Smooth muscle cell (in vitro differentiated cells): ENCODE measurements around the gene TRPM8. TPM values are rescaled to one million over a fixed set of nuclear protein-coding genes. Genes with fewer than 3 reads are reported as not detected.

Source experiments
- DNase-seq: peaks from one replicate; lab custom pipeline; 2025; ENCODE audit not compliant: unreplicated experiment; lab: John Stamatoyannopoulos, UW
- H2AFZ ChIP-seq: fragments of 200-600 bp; sonication (generic); 2 replicates; pipeline ENCODE4 v1.6.0; 2016; ENCODE audit warnings: antibody characterized with exemption, low read depth, mild to moderate bottlenecking
- H3F3A ChIP-seq: fragments of 200-600 bp; sonication (generic); 2 replicates; pipeline ENCODE4 v1.6.0; 2017; ENCODE audit warnings: antibody characterized with exemption, low read depth
- H3K27ac ChIP-seq: fragments of 200-600 bp; sonication (generic); 2 replicates; pipeline ENCODE4 v1.5.1; 2016; ENCODE audit warnings: low read depth, mild to moderate bottlenecking
- H3K27me3 ChIP-seq: fragments of 200-600 bp; sonication (generic); 2 replicates; pipeline ENCODE4 v1.6.1; 2016; ENCODE audit warnings: low read depth, mild to moderate bottlenecking
- H3K36me3 ChIP-seq: fragments of 200-600 bp; sonication (generic); 2 replicates; pipeline ENCODE4 v1.5.1; 2016; ENCODE audit warnings: low read depth
- H3K4me1 ChIP-seq: fragments of 200-600 bp; sonication (generic); 2 replicates; pipeline ENCODE4 v1.5.1; 2016; ENCODE audit warnings: low read depth
- H3K4me2 ChIP-seq: fragments of 200-600 bp; sonication (generic); 2 replicates; pipeline ENCODE4 v1.6.0; 2016; ENCODE audit warnings: mild to moderate bottlenecking
- H3K4me3 ChIP-seq: fragments of 200-600 bp; sonication (generic); 2 replicates; pipeline ENCODE4 v1.5.1; 2016; ENCODE audit warnings: mild to moderate bottlenecking
- H3K79me2 ChIP-seq: fragments of 200-600 bp; sonication (generic); 2 replicates; pipeline ENCODE4 v1.6.0; 2016; ENCODE audit warnings: low read depth, mild to moderate bottlenecking
- H3K9ac ChIP-seq: fragments of 200-600 bp; sonication (generic); 2 replicates; pipeline ENCODE4 v1.6.0; 2016; ENCODE audit warnings: low read depth
- H3K9me3 ChIP-seq: fragments of 200-600 bp; sonication (generic); replicated peaks from 2 replicates; pipeline ENCODE4 v1.5.1; 2016; ENCODE audit warnings: low read depth
- H4K20me1 ChIP-seq: fragments of 200-600 bp; sonication (generic); 2 replicates; pipeline ENCODE4 v1.6.0; 2016; ENCODE audit warnings: low read depth
- WGBS: methylation state at CpG from one replicate; pipeline ENCODE4 v1.1.7; 2016; ENCODE audit warnings: low lambda C conversion rate; 5-methylcytosine and 5-hydroxymethylcytosine counted together
- polyA plus RNA-seq: library from polyadenylated mRNA; unstranded; fragments of >200 nt; fragmentation: Nextera tagmentation; extraction: Ambion mirVana; gene quantifications from 2 replicates; pipeline ENCODE4 v1.2.1, GENCODE V29; 2016
- total RNA-seq: library from RNA; depleted of rRNA; stranded (reverse); fragments of >200 nt; gene quantifications from 2 replicates; pipeline ENCODE4 v1.2.3, GENCODE V29; 2014
- TF ChIP-seq, protein P1 (sequence below): fragments of 200-600 bp; sonication (generic); IDR thresholded peaks from 2 replicates; pipeline ENCODE4 v1.5.1; 2017; ENCODE audit warnings: borderline replicate concordance, mild to moderate bottlenecking, antibody characterized with exemption; ENCODE audit not compliant: insufficient read depth, poor library complexity, severe bottlenecking

The TRPM8 gene
- total and polyA plus RNA-seq, 2 experiments from 2014 or later: not detected

DNA sequence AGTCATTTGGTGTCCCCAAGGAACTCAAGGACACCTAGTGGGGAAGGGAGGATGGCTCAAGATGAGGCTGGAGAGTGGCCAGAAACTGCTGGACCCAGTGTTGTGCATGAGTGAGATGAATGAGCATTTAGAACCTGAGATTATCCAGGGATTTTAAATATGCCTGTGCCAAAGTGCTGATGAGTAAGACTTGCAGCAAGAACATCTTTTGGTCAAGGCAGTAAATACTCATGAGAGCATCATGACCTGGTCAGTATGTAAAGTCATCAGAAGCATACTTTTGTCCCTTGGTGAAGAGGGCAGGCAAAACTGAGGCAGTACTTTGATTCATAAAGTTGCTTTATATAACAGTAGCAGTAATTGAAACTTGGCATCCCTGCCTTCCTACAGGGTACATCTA, 130.2 kb downstream of the TRPM8 start:
- Histone ChIP-seq H3K27ac (no peak overlapping the region), H3K79me2 (no peaks in the 10 kb centered on the region), H3K36me3 (no peaks in the 10 kb centered on the region), H2AFZ (no peak overlapping the region), H3K9ac (no peak overlapping the region), H4K20me1 (no peaks in the 10 kb centered on the region), H3K9me3 (no peaks in the 10 kb centered on the region), H3K4me2 (no peak overlapping the region), H3F3A (no peaks in the 10 kb centered on the region), H3K4me1 (no peaks in the 10 kb centered on the region), H3K27me3 (peaks cover 39% of the 10 kb centered on the region), H3K4me3 (no peak overlapping the region)
- no peak for DNase-seq
- TF ChIP-seq, protein P1, sequence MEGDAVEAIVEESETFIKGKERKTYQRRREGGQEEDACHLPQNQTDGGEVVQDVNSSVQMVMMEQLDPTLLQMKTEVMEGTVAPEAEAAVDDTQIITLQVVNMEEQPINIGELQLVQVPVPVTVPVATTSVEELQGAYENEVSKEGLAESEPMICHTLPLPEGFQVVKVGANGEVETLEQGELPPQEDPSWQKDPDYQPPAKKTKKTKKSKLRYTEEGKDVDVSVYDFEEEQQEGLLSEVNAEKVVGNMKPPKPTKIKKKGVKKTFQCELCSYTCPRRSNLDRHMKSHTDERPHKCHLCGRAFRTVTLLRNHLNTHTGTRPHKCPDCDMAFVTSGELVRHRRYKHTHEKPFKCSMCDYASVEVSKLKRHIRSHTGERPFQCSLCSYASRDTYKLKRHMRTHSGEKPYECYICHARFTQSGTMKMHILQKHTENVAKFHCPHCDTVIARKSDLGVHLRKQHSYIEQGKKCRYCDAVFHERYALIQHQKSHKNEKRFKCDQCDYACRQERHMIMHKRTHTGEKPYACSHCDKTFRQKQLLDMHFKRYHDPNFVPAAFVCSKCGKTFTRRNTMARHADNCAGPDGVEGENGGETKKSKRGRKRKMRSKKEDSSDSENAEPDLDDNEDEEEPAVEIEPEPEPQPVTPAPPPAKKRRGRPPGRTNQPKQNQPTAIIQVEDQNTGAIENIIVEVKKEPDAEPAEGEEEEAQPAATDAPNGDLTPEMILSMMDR: no peak

DNA sequence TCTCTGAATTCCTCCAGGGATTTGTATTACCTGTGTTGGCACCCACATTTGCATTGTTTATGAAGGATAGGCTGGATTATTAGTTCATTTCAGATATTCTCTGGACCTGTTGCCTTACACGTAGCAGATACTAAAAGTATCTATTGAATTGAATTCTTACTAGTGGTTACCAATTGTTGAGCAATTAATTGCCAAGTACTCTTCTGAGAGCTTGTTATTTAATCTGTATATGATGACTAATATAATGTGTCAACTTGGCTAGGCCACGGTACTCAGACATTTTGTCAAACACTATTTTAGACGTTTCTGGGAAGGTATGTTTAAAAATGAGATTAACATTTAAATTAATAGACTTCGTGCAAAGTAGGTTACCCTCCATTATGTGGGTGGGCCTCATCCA, 130.9 kb downstream of the TRPM8 start:
- H2AFZ ChIP-seq: no peak overlapping the region
- TF ChIP-seq, protein P1: no peak
- no peak overlapping the region for H3K4me2 ChIP-seq
- no peak for DNase-seq
- no peaks in the 10 kb centered on the region for H3K9me3 ChIP-seq
- H3K79me2 ChIP-seq: no peaks in the 10 kb centered on the region
- H3K9ac ChIP-seq: no peak overlapping the region
- H3K27me3 ChIP-seq: peaks cover 32% of the 10 kb centered on the region
- no peak overlapping the region for H3K27ac ChIP-seq
- no peak overlapping the region for H3K4me3 ChIP-seq
- H4K20me1 ChIP-seq: no peaks in the 10 kb centered on the region
- no peaks in the 10 kb centered on the region for H3F3A ChIP-seq
- no peaks in the 10 kb centered on the region for H3K4me1 ChIP-seq
- WGBS: 80% methylated on average over 4 of the region's 4 CpGs
- no peaks in the 10 kb centered on the region for H3K36me3 ChIP-seq

DNA sequence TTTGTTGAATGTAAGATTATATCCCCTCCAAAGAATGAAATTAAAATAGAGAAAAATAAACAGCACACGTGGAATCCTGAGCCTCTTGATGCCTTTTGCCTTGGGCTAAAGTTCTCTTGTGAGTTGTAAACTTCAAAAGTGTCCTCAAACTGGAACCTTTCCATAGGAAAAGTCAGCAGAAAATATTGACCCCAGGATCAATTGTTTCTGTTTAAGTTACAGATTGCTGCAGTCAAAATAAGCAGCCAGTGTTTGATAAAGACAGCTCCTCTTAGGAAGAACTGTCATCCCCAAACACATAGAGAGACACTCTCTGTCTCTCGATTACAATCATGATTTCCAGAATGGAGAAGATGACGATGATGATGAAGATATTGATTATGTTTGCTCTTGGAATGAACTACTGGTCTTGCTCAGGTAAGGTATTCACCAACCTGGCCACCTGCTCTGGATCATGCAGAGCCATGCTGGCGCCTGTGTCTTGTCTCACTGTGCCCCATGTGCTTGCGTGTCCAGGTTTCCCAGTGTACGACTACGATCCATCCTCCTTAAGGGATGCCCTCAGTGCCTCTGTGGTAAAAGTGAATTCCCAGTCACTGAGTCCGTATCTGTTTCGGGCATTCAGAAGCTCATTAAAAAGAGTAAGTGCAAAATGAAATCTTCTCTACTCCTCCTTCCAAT, 133.4 kb downstream of the TRPM8 start, which contains the start of gene SPP2:
TSS of gene SPP2 (plus strand) at position 248 of the 681 bp plus-strand sequence. CDS start at position 333, 85 bp downstream.
- no peak within 1 kb of the TSS for H3K9ac ChIP-seq
- no peaks in the 10 kb centered on the region for H3F3A ChIP-seq
- 91% methylated on average over 9 of the region's 9 CpGs for WGBS
- no peak within 1 kb of the TSS for H3K4me2 ChIP-seq
- H3K4me1 ChIP-seq: no peaks in the 10 kb centered on the region
- H3K4me3 ChIP-seq: no peak within 1 kb of the TSS
- peaks cover 18% of the 10 kb centered on the region for H3K27me3 ChIP-seq
- no peaks in the 10 kb centered on the region for H3K36me3 ChIP-seq
- H4K20me1 ChIP-seq: no peaks in the 10 kb centered on the region
- no peaks in the 10 kb centered on the region for H3K9me3 ChIP-seq
- no peak for DNase-seq
- H3K79me2 ChIP-seq: no peaks in the 10 kb centered on the region
- no peak within 1 kb of the TSS for H2AFZ ChIP-seq
- TF ChIP-seq, protein P1: no peak
- no peak within 1 kb of the TSS for H3K27ac ChIP-seq

DNA sequence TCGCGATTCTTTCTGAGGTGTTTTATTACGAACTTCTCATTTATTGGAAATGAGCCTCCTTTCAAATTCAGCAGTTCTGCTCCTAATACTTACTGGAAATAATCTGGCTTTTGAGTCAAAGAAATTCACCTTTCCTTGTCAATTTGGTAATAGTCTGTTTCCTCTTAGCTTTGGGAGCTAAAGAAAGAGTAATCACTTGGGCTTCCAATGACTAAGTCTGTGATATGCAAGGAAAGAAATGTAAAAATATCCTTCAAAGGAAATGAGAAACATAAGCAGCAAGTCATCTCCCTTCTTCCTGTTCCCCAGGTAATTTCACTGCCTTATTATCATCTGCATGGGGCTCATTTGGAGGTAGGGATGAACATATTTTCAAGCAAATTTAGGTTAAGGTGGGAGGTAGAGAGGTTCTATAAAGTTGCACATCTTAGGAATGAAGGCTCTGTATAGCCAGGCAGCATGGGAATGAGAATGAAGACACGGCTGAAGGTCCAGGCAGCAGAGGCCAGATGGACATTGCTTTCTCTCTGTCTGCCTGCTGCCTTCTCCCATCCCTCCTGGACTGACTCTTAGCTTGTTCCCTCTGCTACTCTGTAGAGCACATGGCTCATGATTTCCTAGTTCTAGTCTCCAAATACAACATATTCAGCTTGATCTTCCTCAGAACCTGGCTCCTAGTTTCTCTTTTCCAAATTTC, 134.3 kb downstream of the TRPM8 start:
- Histone ChIP-seq H3K36me3 (no peaks in the 10 kb centered on the region), H3K27me3 (peaks cover 13% of the 10 kb centered on the region), H3K9me3 (no peaks in the 10 kb centered on the region), H3K9ac (no peak overlapping the region), H3F3A (no peaks in the 10 kb centered on the region), H3K4me1 (no peaks in the 10 kb centered on the region), H4K20me1 (no peaks in the 10 kb centered on the region), H3K27ac (no peak overlapping the region), H2AFZ (no peak overlapping the region), H3K4me2 (no peak overlapping the region), H3K79me2 (no peaks in the 10 kb centered on the region), H3K4me3 (no peak overlapping the region)
- TF ChIP-seq, protein P1: no peak
- 91% methylated on average over 4 of the region's 4 CpGs for WGBS
- no peak for DNase-seq
